Measurements from ENCODE around the gene MYO5A.
"Not testable (repeated sequence)": the region's sequence is repeated elsewhere in the genome, so short reads cannot be mapped to it uniquely, and the experiment has no call there.

The MYO5A gene

DNA sequence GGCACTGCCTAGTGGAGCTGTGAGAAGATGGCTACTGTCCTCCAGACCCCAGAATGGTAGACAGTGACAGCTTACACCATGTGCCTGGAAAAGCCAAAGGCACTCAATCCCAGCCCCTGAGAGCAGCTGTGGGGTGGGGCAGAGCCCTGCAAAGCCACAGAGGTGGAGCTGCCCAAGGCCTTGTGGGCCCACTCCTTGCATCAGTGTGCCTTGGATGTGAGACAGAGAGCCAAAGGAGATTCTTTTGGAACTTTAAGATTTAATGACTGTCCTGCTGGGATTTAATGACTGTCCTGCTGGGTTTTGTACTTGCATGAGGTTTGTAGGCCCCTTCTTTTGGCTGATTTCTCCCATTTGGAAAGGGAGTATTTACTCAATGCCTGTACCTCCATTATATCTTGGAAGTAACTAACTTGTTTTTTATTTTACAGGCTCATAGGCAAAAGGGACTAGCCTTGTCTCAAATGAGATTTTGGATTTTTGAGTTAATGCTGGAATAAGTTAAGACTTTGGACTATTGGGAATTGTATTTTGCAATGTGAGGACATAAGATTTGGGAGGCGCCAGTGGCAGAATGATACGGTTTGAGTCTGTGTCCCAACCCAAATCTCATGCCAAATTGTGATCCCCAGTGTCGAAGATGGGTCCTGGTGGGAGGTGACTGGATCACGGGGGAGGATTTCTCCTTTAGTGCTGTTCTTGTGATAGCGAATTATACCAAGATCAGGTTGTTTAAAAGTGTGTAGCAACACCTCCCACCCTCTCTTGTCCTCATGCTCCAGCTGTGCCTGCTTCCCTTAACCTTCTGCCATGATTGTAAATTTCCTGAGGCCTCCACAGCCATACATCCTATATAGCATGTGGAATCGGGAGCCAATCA, 80.4 kb downstream of the MYO5A start:
- DNase-seq = no peak

DNA sequence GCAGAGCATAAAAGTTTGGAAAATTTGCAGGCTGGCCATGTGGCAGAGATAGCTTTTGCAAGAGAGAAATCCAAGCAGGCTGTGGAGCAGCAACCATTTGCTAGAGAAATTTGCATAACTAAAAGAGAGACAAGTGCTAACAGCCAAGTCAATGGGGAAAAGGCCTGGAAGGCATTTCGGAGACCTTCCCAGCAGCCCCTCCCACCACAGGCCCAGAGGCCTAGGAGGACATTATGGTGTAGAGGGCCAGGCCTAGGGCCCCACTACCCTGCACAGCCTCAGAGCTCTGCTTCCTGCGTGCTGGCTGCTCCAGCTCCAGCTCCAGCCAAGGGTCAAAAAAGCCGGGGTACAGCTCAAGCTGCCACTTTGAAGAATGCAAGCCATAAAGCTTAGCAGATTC, 82.7 kb downstream of the MYO5A start:
- no peak for DNase-seq

DNA sequence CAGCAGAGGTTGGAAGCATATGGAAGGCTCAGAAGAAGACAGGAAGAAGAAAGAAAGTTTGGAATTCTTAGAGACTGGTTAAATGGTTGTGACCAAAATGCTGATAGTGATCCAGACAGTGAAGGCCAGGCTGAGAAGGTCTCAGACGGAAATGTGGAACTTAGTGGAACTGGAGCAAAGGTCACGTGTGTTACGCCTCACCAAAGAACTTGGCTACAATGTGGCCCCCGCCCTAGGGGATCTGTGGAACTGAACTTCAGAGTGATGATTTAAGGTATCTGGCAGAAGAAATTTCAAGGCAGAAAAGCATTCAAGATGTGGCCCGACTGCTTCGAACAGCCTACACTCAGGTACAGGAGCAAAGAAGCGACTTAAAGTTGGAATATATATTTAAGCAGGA, 83.1 kb downstream of the MYO5A start:
- no peak for DNase-seq

DNA sequence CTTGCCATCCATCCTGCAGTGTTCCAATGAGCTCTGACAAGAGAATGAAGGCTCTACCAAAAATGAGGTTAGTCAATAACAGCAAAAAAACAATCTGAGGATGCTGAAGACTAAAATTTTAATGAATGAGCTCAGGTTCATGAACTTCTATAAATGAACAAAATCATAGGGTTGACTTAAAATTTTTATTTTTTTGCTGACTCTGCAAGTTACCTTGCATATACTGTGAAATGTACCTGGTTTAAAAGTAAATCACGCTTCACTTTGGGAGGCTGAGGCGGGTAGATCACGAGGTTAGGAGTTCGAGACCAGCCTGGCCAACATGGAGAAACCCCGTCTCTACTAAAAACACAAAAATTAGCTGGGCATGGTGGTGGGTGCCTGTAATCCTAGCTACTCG, 85.5 kb downstream of the MYO5A start:
- DNase-seq = not testable (repeated sequence)

DNA sequence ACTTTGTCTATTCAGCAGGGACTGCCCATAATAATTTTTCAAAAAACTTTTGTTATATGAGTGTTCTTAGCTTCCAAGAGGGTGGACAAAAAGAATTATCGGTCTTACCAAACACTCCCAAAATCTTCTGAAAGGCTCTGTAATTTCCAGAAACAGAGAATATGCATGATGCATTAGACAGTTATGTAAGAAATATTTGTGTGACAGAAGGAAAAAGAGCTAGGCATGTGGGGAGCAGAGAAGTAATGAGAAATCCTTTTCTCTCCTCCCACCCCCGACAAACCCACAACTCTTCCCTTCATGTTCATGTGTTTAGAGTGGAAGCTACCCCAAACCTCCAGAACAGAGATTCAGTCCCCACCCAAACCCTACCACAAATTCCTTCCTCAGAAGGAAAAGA, 86.8 kb downstream of the MYO5A start:
- no peak for DNase-seq

DNA sequence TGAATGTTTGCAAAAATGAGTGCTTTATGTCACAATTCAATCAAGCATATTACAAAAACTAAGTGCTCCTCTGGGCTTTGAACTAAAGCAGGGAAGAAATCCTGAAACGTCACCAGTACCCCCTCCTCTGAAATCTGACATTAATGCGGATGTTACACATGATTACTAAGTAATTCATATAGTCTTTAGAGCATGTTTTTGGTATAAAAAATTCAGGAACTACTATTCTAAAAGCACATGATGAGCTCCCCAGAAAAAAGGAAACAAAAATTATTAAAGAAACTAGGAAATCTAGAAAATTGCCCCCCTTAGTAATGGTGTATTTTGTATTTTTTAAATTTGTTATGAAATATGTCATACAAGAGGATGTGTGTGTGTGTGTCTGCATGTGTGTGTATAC, 87.7 kb downstream of the MYO5A start:
- no peak for DNase-seq

DNA sequence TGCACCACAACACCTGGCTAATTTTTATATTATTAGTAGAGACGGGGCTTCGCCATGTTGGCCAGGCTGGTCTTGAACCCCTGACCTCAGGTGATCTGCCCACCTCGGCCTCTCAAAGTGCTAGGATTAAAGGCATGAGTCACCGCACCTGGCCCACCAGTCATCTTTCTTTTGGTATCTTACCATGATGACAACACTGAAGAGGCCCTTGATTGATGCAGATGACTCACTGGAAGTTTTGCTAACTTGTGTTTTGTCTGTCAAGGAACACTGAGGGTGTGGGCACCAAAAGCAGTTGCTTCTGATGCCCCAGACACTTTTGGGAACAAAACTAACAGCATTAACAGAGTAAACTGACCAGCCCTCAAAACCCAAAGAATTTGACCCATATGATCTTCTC, 88.3 kb downstream of the MYO5A start:
- DNase-seq = peak; percentile 68

DNA sequence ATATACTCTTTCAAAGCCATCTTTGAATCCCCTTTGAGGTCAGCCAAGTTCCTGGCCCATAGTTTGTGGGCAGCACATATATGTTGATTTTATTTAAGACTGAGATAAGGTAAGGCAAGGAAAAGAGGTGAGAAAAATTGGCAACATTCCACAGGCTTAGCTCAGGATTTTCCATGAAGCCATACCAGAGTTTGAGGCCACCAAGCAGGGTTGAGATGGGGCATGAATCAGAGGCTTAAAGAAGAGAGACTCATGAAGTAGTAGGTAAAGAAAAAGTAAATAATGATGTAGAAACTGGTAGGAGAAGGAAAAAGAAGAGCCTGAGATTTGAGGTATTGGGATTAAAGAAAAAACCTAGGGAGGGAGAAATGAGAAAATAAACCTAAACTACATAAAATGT, 89.2 kb downstream of the MYO5A start:
- DNase-seq = no peak

DNA sequence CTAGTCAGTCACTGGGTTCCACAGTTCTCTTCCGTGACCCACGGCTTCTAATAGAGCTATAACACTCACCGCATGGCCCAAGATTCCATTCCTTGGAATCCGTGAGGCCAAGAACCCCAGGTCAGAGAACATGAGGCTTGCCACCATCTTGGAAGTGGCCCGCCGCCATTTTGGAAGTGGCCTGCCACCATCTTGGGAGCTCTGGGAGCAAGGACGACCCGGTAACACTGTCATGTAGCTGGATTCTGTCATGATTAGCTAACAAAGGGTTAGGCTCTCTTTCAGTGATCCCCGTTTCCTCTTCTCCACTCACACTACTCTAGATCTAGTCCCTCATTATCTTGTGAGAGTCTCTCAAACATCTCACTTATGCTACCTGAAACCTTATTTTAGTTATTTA, 89.6 kb downstream of the MYO5A start:
- DNase-seq = not testable (repeated sequence)

DNA sequence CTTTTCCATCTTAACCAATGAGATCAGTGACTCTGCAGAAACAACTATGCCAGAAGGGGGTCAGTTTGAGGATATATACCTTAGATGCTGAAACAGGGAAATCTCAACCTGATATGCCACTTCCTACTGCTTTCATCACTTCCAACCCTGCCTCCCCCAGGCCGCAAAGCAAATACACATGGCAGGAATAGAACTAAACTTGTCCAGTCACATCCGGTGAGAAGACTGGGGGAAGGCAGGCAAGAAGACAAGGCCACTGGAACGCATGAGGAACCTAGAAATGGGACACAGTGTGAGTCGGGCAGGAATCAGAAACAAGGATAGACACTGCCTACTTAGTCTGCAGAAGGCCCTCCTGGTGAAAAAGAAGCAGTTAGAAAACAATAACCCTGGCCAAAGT, 90.6 kb downstream of the MYO5A start:
- DNase-seq = no peak

DNA sequence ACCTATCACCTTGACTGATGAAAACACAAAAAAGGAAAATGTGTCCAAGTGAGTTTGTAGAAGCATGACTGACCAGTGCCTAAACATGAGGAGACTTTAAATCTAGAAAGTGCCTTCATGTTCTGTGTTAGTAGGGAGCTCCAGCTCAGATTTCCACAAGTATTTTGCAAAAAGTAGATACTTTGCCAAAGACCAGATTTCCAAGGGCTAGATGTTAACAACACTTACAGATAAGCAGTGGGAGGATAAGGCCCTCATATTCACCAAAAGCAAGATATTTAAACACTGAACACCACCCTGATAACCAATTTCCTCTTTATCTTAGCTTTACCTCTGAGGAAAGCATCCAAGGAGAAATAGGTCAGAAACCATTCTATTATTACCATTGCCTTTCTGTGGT, 91.0 kb downstream of the MYO5A start:
- no peak for DNase-seq

DNA sequence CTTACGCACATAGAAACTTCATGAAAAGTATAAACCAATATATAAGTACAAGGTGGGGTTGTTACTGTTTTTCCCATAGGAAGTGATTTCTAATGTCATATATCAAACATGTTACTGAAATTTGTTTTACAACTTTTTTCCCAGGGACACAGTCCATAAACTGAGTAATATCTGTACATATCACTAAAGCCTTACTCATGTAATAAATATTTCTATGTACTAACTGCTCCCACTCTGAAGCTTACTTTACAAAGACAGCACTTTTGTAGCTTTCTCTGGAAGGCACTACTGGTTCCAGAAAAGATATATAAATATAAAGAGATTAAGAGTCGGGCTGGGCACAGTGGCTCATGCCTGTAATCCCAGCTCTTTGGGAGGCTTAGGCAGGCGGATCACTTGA, 91.7 kb downstream of the MYO5A start:
- DNase-seq = no peak

DNA sequence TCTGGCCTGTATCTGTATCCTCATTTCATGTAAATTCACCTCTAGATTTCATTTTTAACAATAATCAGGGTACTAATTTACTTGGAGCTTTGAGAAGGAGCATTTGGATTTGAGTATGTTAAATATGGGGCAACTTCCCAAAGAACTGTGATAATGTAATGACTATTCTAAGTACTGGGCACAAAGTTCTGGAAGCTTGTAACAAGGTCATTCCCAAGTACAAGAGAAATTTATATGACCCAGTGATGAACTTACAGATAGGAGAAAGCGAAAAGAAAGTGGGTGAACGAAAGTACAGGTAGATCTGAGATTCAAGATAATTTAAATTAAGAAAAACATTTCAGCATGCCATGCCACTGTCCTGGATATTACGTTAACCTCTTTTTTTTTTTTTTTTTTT, 93.8 kb downstream of the MYO5A start:
- DNase-seq = no peak

DNA sequence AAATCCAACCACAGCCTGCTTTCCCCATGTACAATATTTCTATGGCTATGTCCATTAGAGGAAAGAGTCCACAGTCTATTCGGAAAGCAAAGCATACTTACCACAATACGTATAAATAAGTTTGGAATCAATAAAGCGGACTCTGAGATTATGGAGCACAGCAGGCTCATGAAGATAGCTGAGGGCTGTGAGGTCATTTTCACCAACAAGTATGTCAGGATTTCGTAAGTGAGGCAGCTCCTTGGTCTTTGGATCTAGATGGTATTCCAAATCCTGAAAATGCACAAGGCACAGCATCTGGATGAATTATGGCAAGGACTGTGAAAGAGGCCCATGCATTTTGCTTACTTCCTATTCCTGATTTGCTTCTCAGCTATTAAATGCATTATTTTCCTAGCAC, 100.4 kb downstream of the MYO5A start:
- DNase-seq = no peak

DNA sequence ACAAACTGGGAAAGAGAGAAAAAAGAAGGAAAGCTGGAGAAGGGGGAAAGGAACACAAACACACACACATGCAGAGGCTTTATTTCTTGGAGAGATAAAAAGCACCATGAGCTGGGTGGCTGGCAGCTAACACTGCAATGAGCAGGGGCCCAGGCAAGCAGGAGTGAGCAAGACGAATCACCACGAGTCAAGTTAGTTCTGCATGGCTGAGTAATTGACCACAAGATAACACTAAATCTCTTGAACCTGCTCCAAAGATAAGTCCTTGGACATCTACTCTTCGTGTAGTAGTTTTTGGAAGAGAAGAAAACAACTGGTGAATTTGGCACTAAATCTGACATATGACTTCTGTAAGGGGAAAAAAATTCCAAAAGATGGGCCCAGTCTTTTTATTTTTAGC, 100.9 kb downstream of the MYO5A start:
- no peak for DNase-seq

DNA sequence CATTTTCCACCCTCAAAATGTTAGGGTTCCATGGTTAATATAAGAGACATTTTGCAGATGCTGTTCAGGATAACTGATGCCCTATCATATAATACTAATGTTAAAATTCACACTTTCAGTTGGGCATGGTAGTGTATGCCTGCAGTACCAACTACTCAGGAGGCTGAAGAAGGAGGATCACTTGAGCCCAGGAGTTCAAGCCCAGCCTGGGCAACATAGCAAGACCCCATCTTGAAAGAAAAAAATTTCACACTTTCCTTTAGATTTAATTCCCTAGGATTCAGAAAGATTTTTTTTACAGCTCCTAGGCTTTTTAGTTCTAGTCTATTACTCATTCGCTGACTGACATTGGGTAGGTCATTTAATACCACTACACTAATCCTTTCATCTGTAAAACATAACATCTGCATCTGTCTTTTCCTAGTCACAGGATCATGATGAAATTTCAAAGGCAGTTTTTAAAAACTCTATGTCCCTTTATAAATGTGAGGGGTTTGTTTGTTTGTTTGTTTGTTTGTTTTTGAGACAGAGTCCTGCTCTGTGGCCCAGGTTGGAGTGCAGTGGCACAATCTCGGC, 103.7 kb downstream of the MYO5A start:
- no peak for DNase-seq

DNA sequence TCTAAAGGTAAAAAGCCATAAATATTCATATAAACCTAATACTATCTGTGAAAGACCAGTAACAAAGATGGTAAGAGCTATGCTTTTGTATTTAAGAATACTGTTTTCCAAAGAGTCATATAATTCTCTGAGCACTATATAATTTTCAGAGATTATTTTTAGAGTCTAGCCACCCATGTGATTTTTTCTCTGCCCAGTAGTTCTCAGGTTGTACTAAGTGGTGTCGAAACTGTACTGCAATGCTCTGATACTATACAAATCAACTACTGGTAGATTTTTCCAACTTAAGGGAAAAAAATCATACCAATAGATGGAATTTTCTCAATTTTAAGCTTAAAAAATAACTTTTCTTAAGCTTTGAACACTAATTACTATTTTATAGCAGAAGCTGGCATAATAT, 104.8 kb downstream of the MYO5A start:
- no peak for DNase-seq

DNA sequence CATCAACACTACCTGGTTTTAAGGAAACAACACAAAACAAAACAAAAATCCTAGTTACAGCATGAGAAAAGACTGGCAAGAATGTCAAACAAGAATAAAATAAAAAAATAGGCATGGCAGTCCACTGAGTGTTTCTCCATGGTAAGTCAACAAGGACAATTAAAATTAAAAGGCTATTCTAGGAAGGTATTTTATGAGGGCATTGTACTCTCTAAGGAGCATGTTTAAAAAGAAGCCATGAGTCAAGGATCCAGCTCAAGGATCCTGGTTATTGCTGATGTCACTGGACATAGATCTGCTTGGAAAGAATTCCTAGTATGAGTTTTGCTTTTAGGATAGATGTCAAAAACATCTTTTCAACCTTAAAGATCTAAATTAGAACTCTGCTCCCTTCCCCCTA, 106.7 kb downstream of the MYO5A start:
- DNase-seq = no peak

DNA sequence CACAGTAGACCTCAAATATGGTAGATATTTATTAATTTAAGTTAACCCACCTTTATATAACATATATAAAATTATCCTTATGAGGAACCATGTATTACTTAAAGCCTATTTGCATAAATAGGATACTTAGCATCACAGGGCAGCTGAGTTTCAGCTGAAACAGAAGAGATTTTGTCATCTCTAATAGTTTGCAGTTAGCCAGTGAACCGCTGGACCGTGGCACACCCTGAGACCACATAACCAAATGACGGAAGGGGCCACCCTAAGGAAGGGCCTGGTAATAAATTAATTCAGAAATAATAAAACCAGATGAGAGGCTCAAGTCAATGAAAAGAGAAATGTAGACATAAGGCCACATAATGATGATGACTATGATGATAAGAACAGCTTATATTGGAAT, 107.7 kb downstream of the MYO5A start:
- no peak for DNase-seq

DNA sequence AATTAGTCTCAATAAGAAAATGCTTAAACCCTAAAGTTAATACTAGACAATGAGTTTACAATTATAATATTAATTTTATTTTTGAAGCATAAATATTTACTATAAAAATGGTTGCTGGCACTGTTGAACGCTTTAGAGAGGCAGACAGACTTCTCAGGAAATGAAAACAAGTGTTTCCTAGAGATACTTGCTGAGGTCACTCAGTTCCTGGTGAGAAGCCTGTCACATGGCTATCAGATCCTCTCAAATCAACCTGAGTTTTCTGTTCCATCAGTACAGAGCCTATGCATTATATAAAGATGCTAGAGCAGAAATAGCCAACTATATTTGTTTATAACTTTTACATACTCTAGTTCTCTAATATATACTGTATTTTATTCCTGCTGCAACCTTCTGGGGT, 109.2 kb downstream of the MYO5A start:
- no peak for DNase-seq

DNA sequence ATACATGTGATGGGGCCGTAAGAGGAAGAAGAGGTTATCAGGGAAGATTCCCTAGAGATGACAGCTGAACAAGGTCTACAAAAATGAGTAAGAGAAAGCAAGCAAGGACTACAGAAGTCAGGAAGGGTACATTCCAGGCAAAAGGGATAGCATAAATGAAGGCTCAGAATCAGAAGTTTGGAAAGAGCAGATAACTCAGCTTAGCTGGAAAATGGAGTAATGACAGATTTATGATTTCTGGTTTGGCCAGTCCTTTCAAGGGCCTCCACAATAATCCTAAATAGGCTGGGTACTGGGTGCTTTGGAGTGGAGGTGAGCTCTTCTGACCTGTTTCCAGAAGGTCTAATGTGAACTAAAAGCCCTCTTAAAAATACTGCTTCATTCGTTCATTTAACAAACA, 110.7 kb downstream of the MYO5A start:
- DNase-seq = no peak

DNA sequence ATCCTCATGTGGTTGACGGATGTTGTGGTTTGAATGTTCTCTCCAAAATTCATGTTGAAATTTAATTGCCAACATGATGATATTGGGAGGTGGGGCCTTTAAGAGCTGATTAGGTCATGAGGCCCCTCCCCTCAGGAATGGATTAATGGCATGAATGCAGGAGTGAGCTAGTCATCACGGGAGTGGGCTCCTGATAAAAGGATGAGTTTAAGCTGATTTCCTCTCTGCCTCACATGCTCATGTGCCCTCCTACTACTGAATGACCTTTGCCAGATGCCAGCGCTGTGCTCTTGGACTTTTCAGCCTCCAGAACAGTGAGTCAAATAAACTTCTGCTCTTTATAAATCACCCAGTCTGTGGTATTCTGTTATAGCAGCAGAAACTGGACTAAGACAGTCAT, 111.2 kb downstream of the MYO5A start:
- no peak for DNase-seq

DNA sequence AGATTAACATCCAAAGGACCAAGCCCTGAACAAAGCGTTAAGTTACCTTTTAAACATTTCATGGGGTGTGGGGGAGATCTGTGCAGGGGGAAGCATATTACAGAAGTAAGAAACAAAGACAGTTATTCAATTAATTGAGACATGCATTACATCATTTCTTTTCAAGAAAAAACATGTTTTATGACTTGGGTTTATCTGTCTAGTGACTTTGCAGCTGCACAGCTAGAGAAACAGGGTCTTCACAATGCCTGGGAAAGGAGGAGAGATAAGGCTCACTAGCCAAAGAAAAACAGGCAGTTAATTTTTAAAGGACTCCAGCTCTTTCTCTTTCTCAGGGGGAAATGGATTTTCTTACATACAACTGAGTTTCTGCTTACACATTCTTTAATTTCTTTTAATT, 112.1 kb downstream of the MYO5A start:
- not testable (repeated sequence) for DNase-seq

DNA sequence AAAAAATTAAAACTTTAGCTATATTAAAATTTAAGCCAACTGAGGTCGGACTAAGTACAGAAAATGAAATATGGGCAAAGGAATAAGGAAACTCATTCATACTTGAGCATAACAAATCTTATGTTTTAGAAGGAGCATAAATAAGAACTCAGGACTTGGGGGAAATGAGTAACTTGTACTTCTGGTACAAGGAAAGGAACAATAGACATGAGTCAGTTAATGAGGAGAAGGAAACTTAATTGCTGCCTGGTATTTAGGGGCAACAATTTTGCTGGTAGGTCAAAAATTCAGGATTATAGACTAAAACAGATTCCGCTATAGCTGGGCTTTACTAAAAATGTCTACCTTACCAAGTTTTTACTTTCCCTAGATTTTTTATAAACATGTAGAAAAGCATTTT, 113.1 kb downstream of the MYO5A start:
- no peak for DNase-seq

DNA sequence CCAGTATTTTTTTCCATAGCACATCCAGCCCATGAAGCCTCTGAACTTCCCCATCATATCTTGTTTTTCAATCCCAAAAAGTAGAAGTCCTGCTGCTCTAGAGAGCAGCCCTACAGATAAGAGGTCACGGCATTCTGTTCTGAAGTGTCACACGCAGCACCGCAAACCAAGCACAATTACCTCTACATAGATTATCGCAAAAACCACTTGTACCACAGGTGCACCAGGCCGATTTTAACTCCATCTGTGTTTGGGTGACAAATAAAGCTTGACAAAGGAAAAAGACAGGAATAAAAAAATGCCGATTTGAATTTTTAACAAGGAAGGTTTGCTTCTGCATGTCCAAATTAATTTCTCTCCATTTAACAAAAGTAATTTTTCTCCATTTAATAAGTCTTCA, 113.7 kb downstream of the MYO5A start:
- DNase-seq = no peak
